GM12875 (cell line): ENCODE measurements around the gene FAM50A.

Source experiments
- H3K4me3 ChIP-seq: one replicate; pipeline ENCODE4 v1.5.1; 2011; ENCODE audit warnings: low read depth, low read length, control low read depth
- TF ChIP-seq, protein P1 (sequence below): IDR thresholded peaks from 2 replicates; pipeline ENCODE4 v1.5.1; 2011; ENCODE audit warnings: low read depth, mild to moderate bottlenecking, control low read depth, inconsistent platforms, low read length, moderate library complexity, borderline replicate concordance; ENCODE audit not compliant: insufficient read depth

The FAM50A gene

DNA sequence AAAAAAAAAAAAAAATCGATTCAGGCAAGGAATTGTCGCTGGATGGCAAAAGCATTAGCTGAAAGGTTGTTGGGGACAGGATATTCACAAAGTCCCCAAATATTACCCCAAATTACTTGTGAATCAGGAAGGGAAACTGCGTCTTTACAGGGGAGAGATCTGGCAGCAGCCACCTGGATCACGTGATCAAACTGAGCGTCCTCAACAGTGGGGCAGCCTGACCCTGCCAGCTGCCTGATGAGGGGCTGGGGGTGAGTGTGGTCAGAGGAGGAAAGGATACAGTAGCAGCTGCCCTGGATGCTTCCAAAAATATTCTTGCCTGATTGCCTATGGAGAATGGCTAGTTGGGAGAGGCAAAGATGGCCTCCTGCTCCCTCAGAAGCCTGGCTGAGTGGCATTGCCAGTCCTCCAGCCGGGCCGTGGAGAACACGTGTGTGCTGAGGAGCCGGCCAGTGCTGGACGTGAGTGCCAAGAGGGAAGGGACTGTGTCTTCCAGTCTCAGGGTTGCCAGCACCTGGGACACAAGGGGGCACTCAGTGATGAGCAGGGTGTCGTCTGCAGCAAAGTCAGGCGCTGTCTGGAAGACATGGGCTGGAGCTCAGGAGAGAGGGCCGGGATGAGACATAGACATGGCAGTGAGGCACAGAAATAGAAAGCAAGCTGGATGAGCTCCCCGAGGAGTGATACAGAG, 38.1 kb downstream of the FAM50A start:
- TF ChIP-seq, protein P1, sequence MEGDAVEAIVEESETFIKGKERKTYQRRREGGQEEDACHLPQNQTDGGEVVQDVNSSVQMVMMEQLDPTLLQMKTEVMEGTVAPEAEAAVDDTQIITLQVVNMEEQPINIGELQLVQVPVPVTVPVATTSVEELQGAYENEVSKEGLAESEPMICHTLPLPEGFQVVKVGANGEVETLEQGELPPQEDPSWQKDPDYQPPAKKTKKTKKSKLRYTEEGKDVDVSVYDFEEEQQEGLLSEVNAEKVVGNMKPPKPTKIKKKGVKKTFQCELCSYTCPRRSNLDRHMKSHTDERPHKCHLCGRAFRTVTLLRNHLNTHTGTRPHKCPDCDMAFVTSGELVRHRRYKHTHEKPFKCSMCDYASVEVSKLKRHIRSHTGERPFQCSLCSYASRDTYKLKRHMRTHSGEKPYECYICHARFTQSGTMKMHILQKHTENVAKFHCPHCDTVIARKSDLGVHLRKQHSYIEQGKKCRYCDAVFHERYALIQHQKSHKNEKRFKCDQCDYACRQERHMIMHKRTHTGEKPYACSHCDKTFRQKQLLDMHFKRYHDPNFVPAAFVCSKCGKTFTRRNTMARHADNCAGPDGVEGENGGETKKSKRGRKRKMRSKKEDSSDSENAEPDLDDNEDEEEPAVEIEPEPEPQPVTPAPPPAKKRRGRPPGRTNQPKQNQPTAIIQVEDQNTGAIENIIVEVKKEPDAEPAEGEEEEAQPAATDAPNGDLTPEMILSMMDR: no peak
- no peak overlapping the region for H3K4me3 ChIP-seq

DNA sequence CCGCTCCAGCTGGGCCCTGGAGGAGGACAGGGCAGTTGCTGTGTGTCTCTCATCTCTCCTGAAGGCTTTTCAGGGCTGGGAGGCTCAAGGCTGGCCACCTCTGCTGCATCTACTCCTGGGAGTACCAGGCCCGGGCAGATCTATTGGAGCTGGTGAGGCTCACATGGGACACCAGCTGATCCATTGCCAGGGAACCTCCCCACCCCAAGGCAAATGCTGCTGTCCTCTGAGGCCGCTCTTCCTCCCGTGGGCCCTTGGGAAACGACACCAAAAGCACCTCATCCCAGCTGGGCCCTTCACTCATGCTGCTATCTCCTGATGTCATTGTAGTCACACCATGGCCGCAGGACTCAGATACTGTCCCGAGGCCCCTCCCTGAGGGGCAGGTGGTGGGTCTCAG, 38.8 kb downstream of the FAM50A start:
- TF ChIP-seq, protein P1: no peak
- H3K4me3 ChIP-seq: no peak overlapping the region

DNA sequence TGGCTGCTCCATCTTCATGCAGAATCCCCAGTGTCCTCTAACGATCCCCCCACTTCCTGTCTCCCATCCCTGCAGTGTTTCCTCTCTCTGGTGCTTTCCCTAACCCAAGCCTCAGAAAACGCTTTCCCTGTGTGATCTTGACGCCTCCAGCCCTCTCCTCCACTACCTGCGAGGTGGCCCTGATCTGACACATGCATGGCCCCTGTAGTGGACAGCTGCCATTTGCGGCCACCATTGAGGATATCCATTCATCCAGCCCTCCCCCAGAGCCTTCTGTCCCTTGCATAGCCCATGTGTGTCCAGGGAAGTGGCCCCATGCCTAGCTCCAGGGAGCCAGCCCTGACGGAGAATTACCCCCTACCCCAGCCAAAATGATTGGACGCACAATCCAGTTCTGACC, 39.4 kb downstream of the FAM50A start:
- H3K4me3 ChIP-seq: no peak overlapping the region
- TF ChIP-seq, protein P1: no peak

DNA sequence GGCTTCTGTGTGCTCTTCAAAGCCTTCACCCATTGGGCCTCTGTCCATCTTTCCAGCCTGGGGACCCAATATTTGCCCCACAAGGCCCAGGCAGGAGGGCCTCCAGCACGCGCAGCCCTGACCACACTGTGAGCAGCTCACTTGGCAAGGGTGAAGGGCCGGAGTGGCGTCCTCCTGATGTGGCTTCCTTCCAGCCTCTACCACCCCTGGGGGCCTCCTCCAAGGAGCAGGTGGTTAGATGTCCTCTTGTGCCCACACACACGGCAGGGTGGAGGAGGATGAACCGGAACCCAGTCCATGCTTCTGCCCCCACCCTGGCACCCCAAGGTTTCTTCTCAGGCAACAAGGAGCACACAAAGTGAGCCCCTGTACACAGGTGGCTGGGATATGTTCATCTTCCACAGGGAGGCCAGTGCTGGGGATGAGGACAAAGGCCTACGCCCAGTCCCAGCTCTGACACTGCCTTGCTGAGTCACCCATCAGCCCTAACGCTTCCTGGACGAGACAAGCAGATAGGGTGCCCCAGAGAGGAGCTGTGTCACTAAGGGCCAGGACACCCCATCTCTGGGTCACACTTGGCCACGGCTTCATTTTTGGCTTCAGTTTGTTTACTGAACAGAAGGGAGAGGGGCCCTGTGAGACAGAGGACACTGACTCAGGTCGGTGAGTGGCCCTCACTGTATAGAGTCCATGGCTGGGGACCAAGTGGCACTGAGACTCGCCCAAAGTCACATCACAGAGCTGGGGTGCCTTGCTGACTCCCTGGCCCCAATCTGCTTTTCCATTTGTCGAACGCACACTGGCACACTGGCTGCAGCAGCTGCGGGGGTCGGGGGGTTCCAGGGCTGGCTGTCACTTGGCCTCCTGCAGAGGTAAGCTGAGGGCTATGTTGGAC, 40.6 kb downstream of the FAM50A start:
- H3K4me3 ChIP-seq: no peak overlapping the region
- TF ChIP-seq, protein P1: no peak

DNA sequence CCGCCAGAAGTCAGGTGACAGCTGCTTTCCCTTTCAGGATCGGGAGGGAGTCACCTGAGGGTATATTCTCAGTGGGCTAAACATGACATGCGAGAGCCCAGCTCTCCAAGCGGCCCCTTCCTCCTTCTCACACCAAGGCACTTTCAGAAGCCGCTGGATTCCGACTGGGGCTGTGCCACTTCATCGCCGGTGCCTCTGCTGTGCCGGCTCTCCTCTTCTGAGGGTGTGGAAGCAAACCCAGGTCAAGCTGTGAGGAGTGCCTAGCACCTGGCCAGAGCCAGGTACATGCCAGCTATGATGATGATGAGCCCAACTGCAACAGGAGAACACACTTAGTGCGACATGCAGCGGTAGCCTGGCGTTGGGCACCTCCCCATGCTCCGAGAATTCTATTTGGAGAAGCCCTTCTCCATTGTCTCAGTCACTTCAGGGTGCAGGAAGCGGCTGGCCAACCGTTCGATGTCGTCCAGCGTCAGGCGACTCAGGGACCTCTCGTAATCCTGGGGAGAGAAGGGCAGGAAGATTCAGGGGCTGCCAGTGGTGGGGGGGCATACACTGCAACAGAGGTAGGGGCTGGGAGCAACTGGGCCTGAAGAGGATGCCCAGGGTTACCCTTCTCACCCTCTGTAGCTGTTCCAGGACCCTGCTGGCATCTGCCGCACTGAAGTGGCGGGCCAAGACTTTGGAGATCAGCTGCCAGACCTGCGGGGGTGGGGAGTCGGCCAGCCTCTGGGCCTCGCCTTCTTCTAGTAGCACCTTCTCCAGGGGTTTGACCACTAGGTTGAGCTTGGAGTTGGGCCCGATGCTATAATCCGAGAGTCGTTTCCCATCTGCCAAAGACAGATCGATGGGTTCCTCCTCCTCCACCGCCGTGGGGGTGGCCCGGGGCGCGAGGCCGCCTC, 41.5 kb downstream of the FAM50A start:
- TF ChIP-seq, protein P1: no peak
- peak overlapping the region; percentile 74 for H3K4me3 ChIP-seq

DNA sequence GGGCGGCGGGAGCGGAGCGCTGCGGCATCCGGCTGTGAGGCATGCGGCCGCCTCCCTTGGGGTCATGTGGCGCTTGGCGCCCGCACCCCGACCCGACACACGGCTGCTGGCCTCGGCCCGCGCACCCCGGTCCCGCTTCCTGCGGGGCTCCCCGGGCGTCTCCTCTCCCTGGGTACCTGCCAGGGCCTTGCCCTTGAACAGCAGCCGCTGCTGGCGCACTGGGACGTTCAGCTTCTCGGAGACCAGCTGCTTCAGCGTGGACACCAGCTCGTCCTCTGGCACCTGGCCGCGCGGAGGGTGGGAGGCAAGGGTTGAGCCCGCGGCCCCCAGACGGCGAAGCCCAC, 42.1 kb downstream of the FAM50A start:
- TF ChIP-seq, protein P1: no peak

More for the DNA sequence above, 42.1 kb downstream of the FAM50A start:
- H3K4me3 ChIP-seq: peak overlapping the region; percentile 74
